Transverse colon (tissue), 4 donors: ENCODE measurements around the gene MEF2D. TPM values are rescaled to one million over a fixed set of nuclear protein-coding genes. Genes with fewer than 3 reads are reported as not detected.

Experiments used
- DNase-seq: peaks from one replicate; pipeline ENCODE4 v3.0.0-alpha.2; 2019
- H3K27ac ChIP-seq, 4 donors: fragments of 200-600 bp; sonication (generic); 2 replicates each; pipeline ENCODE4 v1.5.1; 2016 to 2018; ENCODE audit warnings: inconsistent platforms in 4 of 4
- H3K27me3 ChIP-seq: fragments of 200-600 bp; sonication (generic); 2 replicates; pipeline ENCODE4 v1.5.1; 2017; ENCODE audit warnings: inconsistent platforms
- H3K36me3 ChIP-seq, 4 donors: fragments of 200-600 bp; sonication (generic); 2 replicates each; pipeline ENCODE4 v1.5.1; 2017 to 2019; ENCODE audit warnings: inconsistent platforms in 4 of 4
- H3K4me1 ChIP-seq, 4 donors: fragments of 200-600 bp; sonication (generic); 2 replicates each; pipeline ENCODE4 v1.5.1; 2017 to 2020; ENCODE audit warnings: inconsistent platforms in 4 of 4
- H3K4me3 ChIP-seq, 4 donors: fragments of 200-600 bp; sonication (generic); 1 replicate in 1 of 4; 2 replicates in 3 of 4; pipeline versions ENCODE4 v1.5.1 to v1.6.1; 2017 to 2019; ENCODE audit warnings: inconsistent platforms in 4 of 4
- H3K9me3 ChIP-seq, 2 donors: fragments of 200-600 bp; sonication (generic); 2 replicates each; pipeline ENCODE4 v1.5.1; 2017 to 2019; ENCODE audit warnings: inconsistent platforms in 2 of 2
- EP300 ChIP-seq: sonication (generic); formaldehyde crosslinking; IDR thresholded peaks from one replicate; pipeline ENCODE4 v1.6.1; 2017; ENCODE audit warnings: antibody characterized with exemption, low read depth
- POLR2A ChIP-seq: fragments of 450-650 bp; IDR thresholded peaks from one replicate; pipeline ENCODE4 v1.6.1; 2016; ENCODE audit warnings: antibody characterized with exemption, mild to moderate bottlenecking, moderate library complexity
- POLR2AphosphoS5 ChIP-seq, 3 donors: sonication (generic); formaldehyde crosslinking; IDR thresholded peaks; one replicate each; pipeline ENCODE4 v1.6.1; 2016; ENCODE audit warnings: antibody characterized with exemption in 3 of 3
- WGBS, 2 donors: methylation state at CpG; one replicate each; pipeline ENCODE4 v1.1.5; 2018; ENCODE audit warnings: low coverage in 1 of 2; 5-methylcytosine and 5-hydroxymethylcytosine counted together
- in situ Hi-C, 4 donors: fragments of 200-750 bp; cut with MboI; loops; one replicate each; pipeline versions ENCODE4 v1.15.0 to v1.15.1; 2017; ENCODE audit warnings: low sequenced_read_pairs in 3 of 4, low pct_ligation_motif_present in 1 of 4, low pct_unique_long_range_greater_than_20kb in 1 of 4
- intact Hi-C: fragments of 100-400 bp; cut with DNase I; formaldehyde crosslinking; loops from one replicate; pipeline ENCODE4 v1.15.1; 2023; ENCODE audit warnings: low total_unique reads
- total RNA-seq, 4 donors: library from RNA; depleted of rRNA; stranded (reverse); fragments of >200 nt; gene quantifications; one replicate each; pipeline ENCODE4 v1.1.0, GENCODE V29; 2016
- TF ChIP-seq, protein P1 (sequence below), 5 experiments: fragments of 200-600 bp in 3 of 5; fragments of 450-650 bp in 2 of 5; sonication (generic) in 3 of 5; IDR thresholded peaks; 1 replicate in 2 of 5; 2 replicates in 3 of 5; pipeline ENCODE4 v1.5.1; 2016 to 2017; ENCODE audit warnings: antibody characterized with exemption in 5 of 5, inconsistent platforms in 3 of 5, mild to moderate bottlenecking in 2 of 5, moderate library complexity in 1 of 5

Gene MEF2D
- total RNA-seq, 4 donors from 2014 or later: 26.1 to 200 (median 85.7) TPM

GRCh38 chr1:156444407-156445001 lies 56.1 kb downstream of the MEF2D start:
- 17% methylated on average over 1 of the region's 1 CpG; no CpG with 5 or more reads in 1 of the 2 donors for WGBS, 2 donors
- no peaks in the 10 kb centered on the region for H3K9me3 ChIP-seq
- in situ Hi-C loops: loop anchor here (5.0 to 10.0 kb wide), 2 partner anchors 57 to 60 kb away; no protein-coding TSS in a partner anchor

GRCh38 chr1:156443286-156443685 lies 57.3 kb downstream of the MEF2D start:
- whole genome bisulfite sequencing, 2 donors: 56 to 66% methylated on average over 5 to 6 of the region's 6 CpGs
- in situ Hi-C loops: loop anchor here in 3 of 4 donors (5.0 to 10.0 kb wide), 2 partner anchors 56 to 58 kb away; no protein-coding TSS in a partner anchor
- Histone ChIP-seq H3K27me3 (peaks cover 68% of the 10 kb centered on the region), H3K9me3 (no peaks in the 10 kb centered on the region), H3K27ac (no peak overlapping the region), H3K4me1 (peaks cover 0 to 6% (median 1%) of the 10 kb centered on the region in 4 donors), H3K36me3 (no peaks in the 10 kb centered on the region), H3K4me3 (no peak overlapping the region)
- TF ChIP-seq EP300 (no peak), POLR2A (no peak), POLR2AphosphoS5 (IDR thresholded peaks at IDR 0.05) (no peak)
- TF ChIP-seq, protein P1, sequence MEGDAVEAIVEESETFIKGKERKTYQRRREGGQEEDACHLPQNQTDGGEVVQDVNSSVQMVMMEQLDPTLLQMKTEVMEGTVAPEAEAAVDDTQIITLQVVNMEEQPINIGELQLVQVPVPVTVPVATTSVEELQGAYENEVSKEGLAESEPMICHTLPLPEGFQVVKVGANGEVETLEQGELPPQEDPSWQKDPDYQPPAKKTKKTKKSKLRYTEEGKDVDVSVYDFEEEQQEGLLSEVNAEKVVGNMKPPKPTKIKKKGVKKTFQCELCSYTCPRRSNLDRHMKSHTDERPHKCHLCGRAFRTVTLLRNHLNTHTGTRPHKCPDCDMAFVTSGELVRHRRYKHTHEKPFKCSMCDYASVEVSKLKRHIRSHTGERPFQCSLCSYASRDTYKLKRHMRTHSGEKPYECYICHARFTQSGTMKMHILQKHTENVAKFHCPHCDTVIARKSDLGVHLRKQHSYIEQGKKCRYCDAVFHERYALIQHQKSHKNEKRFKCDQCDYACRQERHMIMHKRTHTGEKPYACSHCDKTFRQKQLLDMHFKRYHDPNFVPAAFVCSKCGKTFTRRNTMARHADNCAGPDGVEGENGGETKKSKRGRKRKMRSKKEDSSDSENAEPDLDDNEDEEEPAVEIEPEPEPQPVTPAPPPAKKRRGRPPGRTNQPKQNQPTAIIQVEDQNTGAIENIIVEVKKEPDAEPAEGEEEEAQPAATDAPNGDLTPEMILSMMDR (IDR thresholded peaks at IDR 0.05): no peak
- DNase-seq: no peak
- intact Hi-C loops: no loop called here

More at GRCh38 chr1:156444407-156445001, 56.1 kb downstream of the MEF2D start:
- intact Hi-C loops: loop anchor here (2.0 kb wide), 1 partner anchor 58 kb away; no protein-coding TSS in a partner anchor
- peaks cover 56% of the 10 kb centered on the region for H3K27me3 ChIP-seq
- peaks cover 0 to 6% (median 1%) of the 10 kb centered on the region in 4 donors for H3K4me1 ChIP-seq
- DNase-seq: no peak
- TF ChIP-seq EP300: no peak
- TF ChIP-seq, protein P1 (IDR thresholded peaks at IDR 0.05): peak in 2 of 5 experiments; percentile 19 to 25
- no peaks in the 10 kb centered on the region for H3K36me3 ChIP-seq
- H3K27ac ChIP-seq: no peak overlapping the region
- no peak overlapping the region for H3K4me3 ChIP-seq

DNA sequence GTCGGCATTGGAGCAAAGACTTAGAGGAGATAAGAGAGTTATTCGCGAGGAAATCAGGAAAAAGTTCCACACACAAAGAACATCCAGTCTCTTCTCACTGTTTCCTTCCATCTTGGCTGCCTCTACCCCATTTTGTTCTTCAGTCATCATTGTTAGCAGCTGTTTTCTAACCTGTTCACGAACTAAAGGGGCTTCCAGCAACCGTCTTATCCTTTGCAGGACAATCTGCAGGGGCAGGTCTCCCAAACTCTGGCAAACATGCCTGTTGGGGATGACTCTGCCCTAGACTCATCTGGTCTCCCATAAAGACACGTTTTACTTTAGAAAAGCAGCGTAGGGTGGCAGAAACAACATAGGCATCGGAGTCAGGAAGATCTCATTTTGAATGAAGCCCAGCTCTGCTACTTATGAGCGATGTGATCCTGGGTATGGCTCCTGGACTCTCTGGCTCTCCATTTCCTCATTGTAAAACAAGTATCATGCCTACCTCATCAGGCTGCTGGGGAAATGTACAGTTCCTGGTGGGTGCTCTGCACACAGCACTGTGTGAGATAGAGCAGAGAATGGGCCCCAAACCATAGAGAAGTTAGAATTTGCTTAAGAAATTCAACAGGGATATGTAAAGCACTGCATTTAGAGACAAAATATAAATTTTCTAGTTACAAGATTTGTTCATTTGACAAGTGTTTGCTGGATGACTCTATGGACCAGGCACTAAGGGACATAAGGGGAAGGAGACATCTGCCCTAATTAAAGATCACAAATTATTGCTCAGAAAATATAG lies 59.7 kb downstream of the MEF2D start:
- no peak for DNase-seq
- Histone ChIP-seq H3K36me3 (no peaks in the 10 kb centered on the region), H3K27me3 (peaks cover 93% of the 10 kb centered on the region), H3K4me1 (peaks cover 8 to 13% (median 10%) of the 10 kb centered on the region in 4 donors), H3K4me3 (no peak overlapping the region), H3K27ac (no peak overlapping the region), H3K9me3 (no peaks in the 10 kb centered on the region)
- TF ChIP-seq EP300 (no peak), POLR2AphosphoS5 (IDR thresholded peaks at IDR 0.05) (no peak), POLR2A (no peak)
- TF ChIP-seq, protein P1 (IDR thresholded peaks at IDR 0.05): no peak
- intact Hi-C loops: no loop called here
- 0 to 22% methylated on average over 4 to 9 of the region's 9 CpGs for WGBS, 2 donors
- in situ Hi-C loops: loop anchor here in 3 of 4 donors (5.0 to 10.0 kb wide), 2 partner anchors 54 to 56 kb away; no protein-coding TSS in a partner anchor

GRCh38 chr1:156439777-156440183 lies 60.8 kb downstream of the MEF2D start:
- WGBS, 2 donors: 4 to 17% methylated on average over 4 to 14 of the region's 14 CpGs
- TF ChIP-seq POLR2AphosphoS5 (IDR thresholded peaks at IDR 0.05): no peak
- TF ChIP-seq EP300: no peak
- TF ChIP-seq, protein P1 (IDR thresholded peaks at IDR 0.05): no peak
- TF ChIP-seq POLR2A: no peak
- Histone ChIP-seq H3K27ac (no peak overlapping the region), H3K4me1 (peaks cover 9 to 17% (median 16%) of the 10 kb centered on the region in 4 donors), H3K27me3 (peaks cover 100% of the 10 kb centered on the region), H3K9me3 (no peaks in the 10 kb centered on the region), H3K36me3 (no peaks in the 10 kb centered on the region), H3K4me3 (no peak overlapping the region)
- DNase-seq: no peak
- intact Hi-C loops: no loop called here
- in situ Hi-C loops: loop anchor here in 3 of 4 donors (5.0 to 10.0 kb wide), 2 partner anchors 52 to 55 kb away; no protein-coding TSS in a partner anchor
